ENCODE measurements around the gene APLP2.

DNA sequence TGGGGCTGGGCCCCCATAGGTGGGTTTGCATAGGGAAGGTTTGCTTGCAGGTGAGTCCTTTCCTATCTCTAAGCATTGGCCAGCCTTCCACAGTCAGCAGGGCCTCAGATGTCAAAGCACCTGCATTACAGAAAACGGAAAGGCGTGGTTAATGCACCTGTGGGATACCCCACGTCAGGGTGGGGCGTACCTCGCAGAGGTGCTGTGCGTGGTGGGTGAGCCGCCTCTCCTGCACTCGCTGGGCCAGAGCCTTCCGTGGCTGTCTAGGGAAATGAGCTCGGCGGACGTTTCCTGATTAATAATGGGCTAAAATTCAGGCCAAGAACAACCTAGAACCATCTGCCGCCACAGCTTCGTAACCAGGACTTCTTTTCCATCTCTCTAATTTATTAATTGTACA is 122.2 kb downstream of the APLP2 start:
- no peak for TF ChIP-seq POLR2A (IDR thresholded peaks at IDR 0.05)
- TF ChIP-seq, protein P1, sequence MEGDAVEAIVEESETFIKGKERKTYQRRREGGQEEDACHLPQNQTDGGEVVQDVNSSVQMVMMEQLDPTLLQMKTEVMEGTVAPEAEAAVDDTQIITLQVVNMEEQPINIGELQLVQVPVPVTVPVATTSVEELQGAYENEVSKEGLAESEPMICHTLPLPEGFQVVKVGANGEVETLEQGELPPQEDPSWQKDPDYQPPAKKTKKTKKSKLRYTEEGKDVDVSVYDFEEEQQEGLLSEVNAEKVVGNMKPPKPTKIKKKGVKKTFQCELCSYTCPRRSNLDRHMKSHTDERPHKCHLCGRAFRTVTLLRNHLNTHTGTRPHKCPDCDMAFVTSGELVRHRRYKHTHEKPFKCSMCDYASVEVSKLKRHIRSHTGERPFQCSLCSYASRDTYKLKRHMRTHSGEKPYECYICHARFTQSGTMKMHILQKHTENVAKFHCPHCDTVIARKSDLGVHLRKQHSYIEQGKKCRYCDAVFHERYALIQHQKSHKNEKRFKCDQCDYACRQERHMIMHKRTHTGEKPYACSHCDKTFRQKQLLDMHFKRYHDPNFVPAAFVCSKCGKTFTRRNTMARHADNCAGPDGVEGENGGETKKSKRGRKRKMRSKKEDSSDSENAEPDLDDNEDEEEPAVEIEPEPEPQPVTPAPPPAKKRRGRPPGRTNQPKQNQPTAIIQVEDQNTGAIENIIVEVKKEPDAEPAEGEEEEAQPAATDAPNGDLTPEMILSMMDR (IDR thresholded peaks at IDR 0.05), result no peak

Measured in Peyer's patch (tissue), 4 donors.